HepG2 (cell line): ENCODE results near the gene ZNF629. TPM values are rescaled to one million over a fixed set of nuclear protein-coding genes. Genes with fewer than 3 reads are reported as not detected.

Experiments
- CCDC6 ChIP-seq: sonication (generic); formaldehyde crosslinking; IDR thresholded peaks from 2 replicates; pipeline ENCODE4 v1.8.1; 2022; ENCODE audit warnings: mild to moderate bottlenecking, missing genetic modification reagents, moderate library complexity
- HOXA7 ChIP-seq: sonication (generic); formaldehyde crosslinking; IDR thresholded peaks from 2 replicates; pipeline ENCODE4 v1.8.1; 2022; ENCODE audit warnings: mild to moderate bottlenecking, missing genetic modification reagents, moderate library complexity
- NCOA2 ChIP-seq: sonication (generic); formaldehyde crosslinking; IDR thresholded peaks from 2 replicates; pipeline ENCODE4 v1.8.0; 2022; ENCODE audit warnings: inconsistent platforms
- NPAS2 ChIP-seq: sonication (generic); formaldehyde crosslinking; IDR thresholded peaks from 2 replicates; pipeline ENCODE4 v1.8.0; 2022; ENCODE audit warnings: mild to moderate bottlenecking, missing genetic modification reagents, borderline replicate concordance
- PRMT3 ChIP-seq: sonication (generic); formaldehyde crosslinking; IDR thresholded peaks from 2 replicates; pipeline ENCODE4 v1.8.1; 2022; ENCODE audit warnings: low read depth, mild to moderate bottlenecking, moderate library complexity, missing genetic modification reagents, borderline replicate concordance
- SIX4 ChIP-seq: sonication (generic); formaldehyde crosslinking; IDR thresholded peaks from 2 replicates; pipeline ENCODE4 v1.4.0; 2020; ENCODE audit warnings: missing genetic modification reagents
- TOPORS ChIP-seq: sonication (generic); formaldehyde crosslinking; IDR thresholded peaks from 2 replicates; pipeline ENCODE4 v1.8.0; 2023; ENCODE audit warnings: mild to moderate bottlenecking, missing genetic modification reagents
- XBP1 ChIP-seq: sonication (generic); formaldehyde crosslinking; IDR thresholded peaks from 2 replicates; pipeline ENCODE4 v1.5.0; 2020; ENCODE audit warnings: missing genetic modification reagents
- ZNF136 ChIP-seq: sonication (generic); formaldehyde crosslinking; IDR thresholded peaks from 2 replicates; pipeline ENCODE4 v1.8.1; 2022; ENCODE audit warnings: low read depth, mild to moderate bottlenecking, moderate library complexity, missing genetic modification reagents
- ZNF331 ChIP-seq: sonication (generic); formaldehyde crosslinking; IDR thresholded peaks from 2 replicates; pipeline ENCODE4 v1.4.0; 2020; ENCODE audit warnings: missing genetic modification reagents
- ZNF407 ChIP-seq: sonication (generic); formaldehyde crosslinking; IDR thresholded peaks from one replicate; pipeline ENCODE4 v1.5.1; 2020; ENCODE audit warnings: mild to moderate bottlenecking, missing genetic modification reagents; ENCODE audit errors: not compliant biosample characterization
- ZNF543 ChIP-seq: sonication (generic); formaldehyde crosslinking; IDR thresholded peaks from 2 replicates; pipeline ENCODE4 v1.4.0; 2020; ENCODE audit warnings: mild to moderate bottlenecking, missing genetic modification reagents
- ZSCAN25 ChIP-seq: sonication (generic); formaldehyde crosslinking; IDR thresholded peaks from 2 replicates; pipeline ENCODE4 v1.8.0; 2022; ENCODE audit warnings: mild to moderate bottlenecking, missing genetic modification reagents
- polyA plus RNA-seq, 8 experiments: library from polyadenylated mRNA; depleted of rRNA in 3 of 8; stranded (reverse) in 7 of 8; unstranded in 1 of 8; fragments of >200 nt; fragmentation: Illumina TruSeq in 4 of 8; extraction: Trizol in 4 of 8; gene quantifications; 2 replicates each; pipeline versions ENCODE4 v1.2.1 to v1.2.3, GENCODE V29; 2011 to 2016; ENCODE audit warnings: low read depth in 4 of 8, missing spikeins in 1 of 8, mixed read lengths in 1 of 8; ENCODE audit not compliant: insufficient read depth in 1 of 8
- total RNA-seq, 5 experiments: library from RNA; depleted of rRNA; stranded (reverse); fragments of >200 nt; fragmentation: Illumina TruSeq; extraction: Trizol; gene quantifications; 2 replicates each; pipeline ENCODE4 v1.2.3, GENCODE V29; 2016; ENCODE audit warnings: low read depth in 1 of 5
- TF ChIP-seq, protein P1 (sequence below): fragments of 450-650 bp; IDR thresholded peaks from 2 replicates; pipeline ENCODE4 v1.6.1; 2016
- TF ChIP-seq, protein P2 (sequence below): sonication (generic); formaldehyde crosslinking; conservative IDR thresholded peaks from 2 replicates; pipeline ENCODE4 v1.8.0; 2022; ENCODE audit warnings: missing genetic modification reagents

The ZNF629 gene
- total and polyA plus RNA-seq, 2 of the 13 experiments (the other 11 are each of a cell fraction or from before 2014, with no cell fraction given): 6.1 to 16.5 TPM

GRCh38 chr16:30775392-30776188, 11.4 kb downstream of the ZNF629 start (continued):
- TF ChIP-seq, protein P1, sequence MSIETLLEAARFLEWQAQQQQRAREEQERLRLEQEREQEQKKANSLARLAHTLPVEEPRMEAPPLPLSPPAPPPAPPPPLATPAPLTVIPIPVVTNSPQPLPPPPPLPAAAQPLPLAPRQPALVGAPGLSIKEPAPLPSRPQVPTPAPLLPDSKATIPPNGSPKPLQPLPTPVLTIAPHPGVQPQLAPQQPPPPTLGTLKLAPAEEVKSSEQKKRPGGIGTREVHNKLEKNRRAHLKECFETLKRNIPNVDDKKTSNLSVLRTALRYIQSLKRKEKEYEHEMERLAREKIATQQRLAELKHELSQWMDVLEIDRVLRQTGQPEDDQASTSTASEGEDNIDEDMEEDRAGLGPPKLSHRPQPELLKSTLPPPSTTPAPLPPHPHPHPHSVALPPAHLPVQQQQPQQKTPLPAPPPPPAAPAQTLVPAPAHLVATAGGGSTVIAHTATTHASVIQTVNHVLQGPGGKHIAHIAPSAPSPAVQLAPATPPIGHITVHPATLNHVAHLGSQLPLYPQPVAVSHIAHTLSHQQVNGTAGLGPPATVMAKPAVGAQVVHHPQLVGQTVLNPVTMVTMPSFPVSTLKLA: peak; percentile 50
- peak; percentile 17 for TF ChIP-seq CCDC6 (CRISPR knock-in tag)
- peak; percentile 92 for TF ChIP-seq ZNF407
- TF ChIP-seq TOPORS (CRISPR knock-in tag): peak; percentile 97
- TF ChIP-seq ZNF543 (CRISPR knock-in tag): peak; percentile 95
- peak; percentile 57; the same call in 1 of the 2 replicates for TF ChIP-seq NCOA2 (CRISPR knock-in tag)
- TF ChIP-seq ZNF331 (CRISPR knock-in tag): peak; percentile 66
- TF ChIP-seq ZNF136 (CRISPR knock-in tag): no peak
- TF ChIP-seq SIX4: peak; percentile 24; the same call in 1 of the 2 replicates
- TF ChIP-seq XBP1 (CRISPR knock-in tag): no peak
- no peak; the same call in 1 of the 2 replicates for TF ChIP-seq NPAS2 (CRISPR knock-in tag)
- TF ChIP-seq, protein P2, sequence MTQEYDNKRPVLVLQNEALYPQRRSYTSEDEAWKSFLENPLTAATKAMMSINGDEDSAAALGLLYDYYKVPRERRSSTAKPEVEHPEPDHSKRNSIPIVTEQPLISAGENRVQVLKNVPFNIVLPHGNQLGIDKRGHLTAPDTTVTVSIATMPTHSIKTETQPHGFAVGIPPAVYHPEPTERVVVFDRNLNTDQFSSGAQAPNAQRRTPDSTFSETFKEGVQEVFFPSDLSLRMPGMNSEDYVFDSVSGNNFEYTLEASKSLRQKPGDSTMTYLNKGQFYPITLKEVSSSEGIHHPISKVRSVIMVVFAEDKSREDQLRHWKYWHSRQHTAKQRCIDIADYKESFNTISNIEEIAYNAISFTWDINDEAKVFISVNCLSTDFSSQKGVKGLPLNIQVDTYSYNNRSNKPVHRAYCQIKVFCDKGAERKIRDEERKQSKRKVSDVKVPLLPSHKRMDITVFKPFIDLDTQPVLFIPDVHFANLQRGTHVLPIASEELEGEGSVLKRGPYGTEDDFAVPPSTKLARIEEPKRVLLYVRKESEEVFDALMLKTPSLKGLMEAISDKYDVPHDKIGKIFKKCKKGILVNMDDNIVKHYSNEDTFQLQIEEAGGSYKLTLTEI: no peak
- peak; percentile 76 for TF ChIP-seq ZSCAN25 (CRISPR knock-in tag)
- TF ChIP-seq HOXA7: peak; percentile 27; the same call in 1 of the 2 replicates
- TF ChIP-seq PRMT3 (CRISPR knock-in tag): no peak; the same call in 1 of the 2 replicates
